Measurements from ENCODE around the gene IL17RB. TPM values are rescaled to one million over a fixed set of nuclear protein-coding genes. Genes with fewer than 3 reads are reported as not detected.

The IL17RB gene
- total RNA-seq, 2 donors from 2014 or later, result 0.33 to 0.46 TPM

- DNase-seq (ENCODE audit: low spot score), result peak; percentile 74
- intact Hi-C loops (cut with DNase I), result loop anchor here in 1 of 2 donors (5.0 kb wide), 1 partner anchor 1862 kb away; no protein-coding TSS in a partner anchor
Observed at GRCh38 chr3:53809764-53810400, 36.5 kb upstream of the IL17RB start.

DNA sequence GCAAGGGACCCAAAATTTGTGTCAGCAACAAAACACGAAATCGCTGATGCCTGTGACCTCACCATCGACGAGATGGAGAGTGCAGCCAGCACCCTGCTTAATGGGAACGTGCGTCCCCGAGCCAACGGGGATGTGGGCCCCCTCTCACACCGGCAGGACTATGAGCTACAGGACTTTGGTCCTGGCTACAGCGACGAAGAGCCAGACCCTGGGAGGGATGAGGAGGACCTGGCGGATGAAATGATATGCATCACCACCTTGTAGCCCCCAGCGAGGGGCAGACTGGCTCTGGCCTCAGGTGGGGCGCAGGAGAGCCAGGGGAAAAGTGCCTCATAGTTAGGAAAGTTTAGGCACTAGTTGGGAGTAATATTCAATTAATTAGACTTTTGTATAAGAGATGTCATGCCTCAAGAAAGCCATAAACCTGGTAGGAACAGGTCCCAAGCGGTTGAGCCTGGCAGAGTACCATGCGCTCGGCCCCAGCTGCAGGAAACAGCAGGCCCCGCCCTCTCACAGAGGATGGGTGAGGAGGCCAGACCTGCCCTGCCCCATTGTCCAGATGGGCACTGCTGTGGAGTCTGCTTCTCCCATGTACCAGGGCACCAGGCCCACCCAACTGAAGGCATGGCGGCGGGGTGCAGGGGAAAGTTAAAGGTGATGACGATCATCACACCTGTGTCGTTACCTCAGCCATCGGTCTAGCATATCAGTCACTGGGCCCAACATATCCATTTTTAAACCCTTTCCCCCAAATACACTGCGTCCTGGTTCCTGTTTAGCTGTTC, 35.0 kb upstream of the IL17RB start:
- intact Hi-C loops (cut with DNase I), result loop anchor here in 1 of 2 donors (5.0 kb wide), 1 partner anchor 1861 kb away; no protein-coding TSS in a partner anchor
- no peak for DNase-seq (ENCODE audit: low spot score)

DNA sequence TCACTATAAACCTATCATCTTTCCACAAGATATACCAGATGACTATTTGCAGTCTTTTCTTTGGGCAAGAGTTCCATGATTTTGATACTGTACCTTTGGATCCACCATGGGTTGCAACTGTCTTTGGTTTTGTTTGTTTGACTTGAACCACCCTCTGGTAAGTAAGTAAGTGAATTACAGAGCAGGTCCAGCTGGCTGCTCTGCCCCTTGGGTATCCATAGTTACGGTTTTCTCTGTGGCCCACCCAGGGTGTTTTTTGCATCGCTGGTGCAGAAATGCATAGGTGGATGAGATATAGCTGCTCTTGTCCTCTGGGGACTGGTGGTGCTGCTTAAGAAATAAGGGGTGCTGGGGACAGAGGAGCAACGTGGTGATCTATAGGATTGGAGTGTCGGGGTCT, 33.9 kb upstream of the IL17RB start:
- intact Hi-C loops (cut with DNase I), result loop anchor here in 1 of 2 donors (5.0 kb wide), 1 partner anchor 1860 kb away; no protein-coding TSS in a partner anchor
- DNase-seq (ENCODE audit: low spot score), result no peak

DNA sequence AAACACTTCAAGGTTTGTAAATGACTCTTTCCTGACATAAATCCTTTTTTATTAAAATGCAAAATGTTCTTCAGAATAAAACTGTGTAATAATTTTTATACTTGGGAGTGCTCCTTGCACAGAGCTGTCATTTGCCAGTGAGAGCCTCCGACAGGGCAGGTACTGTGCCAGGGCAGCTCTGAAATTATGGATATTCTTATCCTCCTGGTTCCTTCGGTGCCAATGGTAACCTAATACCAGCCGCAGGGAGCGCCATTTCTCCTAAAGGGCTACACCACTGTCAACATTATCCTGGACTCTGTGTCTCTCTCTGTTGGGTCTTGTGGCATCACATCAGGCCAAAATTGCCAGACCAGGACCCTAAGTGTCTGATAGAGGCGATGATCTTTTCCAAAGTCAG, 33.1 kb upstream of the IL17RB start:
- DNase-seq (ENCODE audit: low spot score), result peak; percentile 30
- intact Hi-C loops (cut with DNase I), result loop anchor here in 1 of 2 donors (5.0 kb wide), 1 partner anchor 1859 kb away; no protein-coding TSS in a partner anchor

DNA sequence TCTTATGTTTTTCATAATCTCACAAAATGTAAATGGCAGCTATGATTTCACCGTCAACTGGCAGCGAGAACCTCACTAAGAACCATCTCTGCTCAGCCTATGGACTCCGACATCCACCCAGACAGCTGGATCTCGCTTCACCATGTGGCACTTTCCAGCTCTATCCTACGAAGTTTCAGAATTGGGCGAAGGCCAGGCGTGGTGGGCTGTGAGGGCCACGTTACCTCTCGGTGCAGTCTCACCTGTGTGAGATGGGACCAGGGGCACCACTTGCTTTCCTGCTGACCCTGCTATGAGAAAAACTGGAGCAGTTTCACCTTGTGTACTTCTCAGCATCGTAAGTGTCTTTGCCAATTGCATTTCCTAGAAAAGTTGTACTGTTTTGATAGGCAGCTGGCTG, 32.5 kb upstream of the IL17RB start:
- peak; percentile 3 for DNase-seq (ENCODE audit: low spot score)

DNA sequence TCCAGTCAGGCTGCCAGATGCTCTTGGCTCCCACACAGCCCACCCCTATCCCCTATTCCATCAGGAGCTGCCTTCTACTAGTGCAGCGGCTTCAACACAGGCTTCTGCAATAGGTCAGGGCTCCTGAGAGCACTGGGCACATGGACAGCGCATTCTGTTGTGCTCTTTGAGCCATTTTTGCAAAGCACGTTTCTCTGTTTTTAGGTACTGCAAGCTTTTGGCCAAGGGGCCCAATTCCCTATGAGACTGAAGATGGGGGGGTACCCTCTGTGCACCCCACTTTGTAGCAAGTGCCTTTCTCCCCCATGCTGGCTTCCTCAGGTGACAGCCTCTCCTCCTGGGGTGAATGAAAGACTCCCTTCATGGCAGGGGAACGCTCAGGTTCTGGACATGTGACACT, 31.3 kb upstream of the IL17RB start:
- intact Hi-C loops (cut with DNase I), result no loop called here
- DNase-seq (ENCODE audit: low spot score), result peak; percentile 28

More for the DNA sequence above, 32.5 kb upstream of the IL17RB start:
- intact Hi-C loops (cut with DNase I), result loop anchor here in 1 of 2 donors (5.0 kb wide), 1 partner anchor 1858 kb away; no protein-coding TSS in a partner anchor

DNA sequence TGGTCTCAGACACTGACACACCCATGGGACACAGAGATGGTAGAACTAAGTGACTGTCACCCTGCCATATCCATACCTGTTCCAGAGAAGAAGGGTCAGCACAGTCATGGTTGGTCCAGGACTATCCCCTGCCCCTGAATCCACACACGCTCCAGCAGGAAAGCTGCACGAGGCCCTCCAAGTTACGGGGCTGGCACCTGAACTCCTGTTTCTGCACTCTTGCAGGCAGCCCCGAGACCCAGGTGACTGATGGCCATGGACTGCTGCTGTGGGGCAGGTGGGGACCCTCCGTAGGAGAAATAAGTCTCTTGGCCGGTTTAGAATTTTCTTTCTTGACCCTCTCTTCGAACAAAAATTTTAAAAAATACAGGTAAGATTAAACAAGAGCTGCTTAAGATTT, 30.7 kb upstream of the IL17RB start:
- intact Hi-C loops (cut with DNase I), result no loop called here
- DNase-seq (ENCODE audit: low spot score), result peak; percentile 55

DNA sequence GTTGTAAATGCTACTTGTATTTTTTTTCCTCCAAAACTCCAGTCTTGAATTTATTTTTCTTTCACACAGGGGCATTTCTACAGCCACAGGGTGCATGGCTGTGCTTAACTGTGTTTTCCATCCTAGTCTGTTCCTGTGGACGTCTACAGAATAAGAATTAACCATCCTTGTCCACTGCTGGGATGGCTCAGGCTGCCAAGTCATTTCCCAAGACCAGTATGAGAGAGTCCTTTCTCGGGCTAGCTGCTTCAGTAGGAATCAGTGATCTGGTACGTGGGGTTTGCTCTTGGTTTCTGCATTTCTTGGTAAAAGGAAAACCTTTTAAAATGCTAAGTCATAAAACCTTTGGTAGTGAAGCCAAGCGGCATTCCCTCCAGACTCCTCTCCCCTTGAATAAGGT, 29.9 kb upstream of the IL17RB start:
- peak; percentile 9 for DNase-seq (ENCODE audit: low spot score)
- intact Hi-C loops (cut with DNase I), result no loop called here

DNA sequence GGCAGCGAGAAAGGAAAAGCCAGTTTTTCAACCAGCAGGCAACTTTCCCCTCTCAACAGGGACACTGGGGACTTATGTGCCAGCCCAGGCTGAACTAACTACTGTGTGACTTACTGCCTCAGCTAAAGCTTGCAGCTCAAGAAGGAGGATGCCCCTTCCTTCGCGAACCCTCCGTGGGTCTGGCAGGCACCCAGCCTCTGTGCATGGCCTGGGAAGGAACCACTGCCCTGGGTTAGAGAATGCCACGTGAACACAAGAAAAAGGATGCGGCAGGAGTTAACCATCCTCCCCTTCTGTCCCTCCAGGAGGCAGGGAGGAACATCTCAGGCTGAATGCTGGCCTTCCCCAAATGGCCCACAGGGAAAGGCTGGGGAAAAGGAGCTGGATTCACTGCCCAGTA, 29.2 kb upstream of the IL17RB start:
- intact Hi-C loops (cut with DNase I), result no loop called here
- DNase-seq (ENCODE audit: low spot score), result peak; percentile 35

GRCh38 chr3:53817809-53818208, 28.6 kb upstream of the IL17RB start:
- intact Hi-C loops (cut with DNase I), result no loop called here
- peak; percentile 60 for DNase-seq (ENCODE audit: low spot score)

GRCh38 chr3:53818221-53819162, 27.9 kb upstream of the IL17RB start:
- intact Hi-C loops (cut with DNase I), result no loop called here
- peak; percentile 51 for DNase-seq (ENCODE audit: low spot score)

GRCh38 chr3:53819163-53819868, 27.1 kb upstream of the IL17RB start:
- peak; percentile 52 for DNase-seq (ENCODE audit: low spot score)
- intact Hi-C loops (cut with DNase I), result no loop called here

DNA sequence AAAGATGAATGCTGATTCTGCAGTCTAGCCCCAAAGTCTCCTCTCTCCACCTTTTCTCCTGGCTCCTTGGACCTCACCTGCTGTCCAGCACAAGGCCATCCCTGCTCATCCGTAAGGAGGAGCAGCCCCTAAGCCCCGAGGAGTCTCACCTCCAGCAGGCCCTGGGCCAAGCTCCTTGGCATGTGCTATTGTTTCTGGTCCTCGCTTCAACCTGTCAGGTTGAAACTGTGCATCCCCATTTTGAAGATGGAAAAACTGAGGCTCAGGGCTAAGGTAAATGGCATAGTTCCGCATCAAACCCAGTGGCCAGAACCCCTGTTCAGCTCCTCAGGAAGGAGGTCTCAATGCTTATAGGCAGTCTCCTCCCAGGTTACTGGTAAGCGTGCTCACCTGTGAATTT, 26.3 kb upstream of the IL17RB start:
- intact Hi-C loops (cut with DNase I), result no loop called here
- DNase-seq (ENCODE audit: low spot score), result peak; percentile 31

DNA sequence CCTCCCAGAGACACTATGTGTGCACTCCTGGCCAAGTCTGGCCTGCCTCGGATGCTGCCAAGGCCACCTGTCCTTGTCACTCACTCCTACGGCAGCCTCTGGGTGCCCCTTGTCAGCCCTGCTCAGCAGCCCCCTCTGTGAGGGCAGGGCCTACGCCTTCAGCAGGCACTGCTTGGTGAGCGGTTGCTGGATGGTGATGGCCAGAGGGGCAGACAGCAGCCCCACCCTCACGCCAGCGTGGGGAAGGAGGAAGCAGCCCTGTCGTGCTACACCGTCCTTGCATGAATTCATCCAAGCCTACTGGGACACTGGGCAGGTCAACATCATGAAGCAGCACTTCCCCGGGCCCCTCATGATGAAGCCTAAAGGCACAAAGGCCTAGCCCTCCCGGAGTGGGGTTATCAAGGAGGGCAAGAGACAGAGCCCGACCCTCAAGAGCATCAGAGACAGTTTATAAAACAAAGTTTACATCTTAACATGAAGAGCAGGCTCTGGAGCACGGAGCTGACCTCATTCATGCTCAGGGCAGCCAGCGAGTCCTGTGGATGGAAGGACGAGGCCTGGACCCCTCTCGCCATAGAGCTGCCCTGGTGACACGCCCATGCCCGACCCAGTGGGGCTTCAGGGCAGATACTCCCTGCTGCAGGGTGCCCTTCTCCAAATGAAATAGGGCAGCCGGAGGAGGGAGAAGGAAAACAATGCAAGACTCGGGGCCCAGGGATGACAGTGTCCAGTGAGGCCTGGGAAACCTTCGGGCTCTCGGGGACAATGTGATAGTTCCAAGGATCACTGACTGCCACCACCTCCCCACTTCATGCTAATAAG, 25.4 kb upstream of the IL17RB start:
- intact Hi-C loops (cut with DNase I), result no loop called here
- peak; percentile 43 for DNase-seq (ENCODE audit: low spot score)

- peak; percentile 45 for DNase-seq (ENCODE audit: low spot score)
- intact Hi-C loops (cut with DNase I), result no loop called here
Observed at GRCh38 chr3:53821631-53822121, 24.7 kb upstream of the IL17RB start.

DNA sequence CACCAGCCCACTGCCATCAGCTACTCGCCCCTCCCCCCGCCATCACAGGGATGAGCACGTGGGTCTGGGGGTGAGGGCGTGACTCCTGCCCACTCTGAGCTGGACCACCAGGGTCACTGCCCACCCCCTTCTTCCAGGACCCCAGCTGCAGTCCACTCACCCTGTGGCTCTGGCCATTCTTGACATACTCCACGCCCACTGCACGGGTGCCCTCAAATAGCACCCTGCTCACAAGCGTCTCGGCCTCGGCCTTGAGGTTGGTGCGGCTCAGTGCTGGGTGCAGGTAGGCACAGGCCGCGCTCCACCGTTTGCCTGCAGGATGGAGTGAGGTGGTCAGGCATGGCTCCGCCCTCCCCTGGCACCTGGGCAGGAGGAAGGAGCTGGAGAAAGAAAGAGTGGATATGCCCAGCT, 24.0 kb upstream of the IL17RB start:
- intact Hi-C loops (cut with DNase I), result no loop called here
- peak; percentile 56 for DNase-seq (ENCODE audit: low spot score)

- peak; percentile 76 for DNase-seq (ENCODE audit: low spot score)
- intact Hi-C loops (cut with DNase I), result no loop called here
Observed at GRCh38 chr3:53823026-53823955, 23.1 kb upstream of the IL17RB start.
